MM.1S (cell line): ENCODE measurements around the gene UBE2D2.

Experiments used
- DNase-seq: peaks from one replicate; pipeline ENCODE4 v3.0.0-alpha.2; 2015
- H2AFZ ChIP-seq: fragments of 300-600 bp; sonication (generic); 2 replicates; pipeline ENCODE4 v1.6.0; 2016; ENCODE audit warnings: antibody characterized with exemption, low read length
- H3F3A ChIP-seq: fragments of 300-600 bp; sonication (generic); 2 replicates; pipeline ENCODE4 v1.6.1; 2016; ENCODE audit warnings: mild to moderate bottlenecking, antibody characterized with exemption, low read length, moderate library complexity, mixed read lengths; ENCODE audit not compliant: insufficient read depth
- H3K27ac ChIP-seq: fragments of 300-600 bp; sonication (generic); 2 replicates; pipeline ENCODE4 v1.5.1; 2016; ENCODE audit warnings: mild to moderate bottlenecking, low read length
- H3K27me3 ChIP-seq: fragments of 300-600 bp; sonication (generic); replicated peaks from 2 replicates; pipeline ENCODE4 v1.6.0; 2016; ENCODE audit warnings: low read length; ENCODE audit not compliant: insufficient read depth
- H3K36me3 ChIP-seq: fragments of 300-600 bp; sonication (generic); replicated peaks from 2 replicates; pipeline ENCODE4 v1.6.1; 2016; ENCODE audit warnings: mild to moderate bottlenecking, low read length, mixed read lengths; ENCODE audit not compliant: insufficient read depth
- H3K4me1 ChIP-seq: fragments of 300-600 bp; sonication (generic); 2 replicates; pipeline ENCODE4 v1.6.1; 2016; ENCODE audit warnings: low read length, mixed read lengths
- H3K4me2 ChIP-seq: fragments of 300-600 bp; sonication (generic); 2 replicates; pipeline ENCODE4 v1.6.0; 2016; ENCODE audit warnings: low read depth, low read length
- H3K4me3 ChIP-seq: fragments of 300-600 bp; sonication (generic); 2 replicates; pipeline ENCODE4 v1.5.1; 2016; ENCODE audit warnings: low read length, mixed read lengths
- H3K79me2 ChIP-seq: fragments of 300-600 bp; sonication (generic); 2 replicates; pipeline ENCODE4 v1.6.1; 2016; ENCODE audit warnings: mixed run types, low read length, mixed read lengths
- H3K9ac ChIP-seq: fragments of 300-600 bp; sonication (generic); 2 replicates; pipeline ENCODE4 v1.6.1; 2016; ENCODE audit warnings: low read length, mixed read lengths
- H3K9me2 ChIP-seq: fragments of 300-600 bp; sonication (generic); replicated peaks from 2 replicates; pipeline ENCODE4 v1.6.1; 2016; ENCODE audit warnings: mild to moderate bottlenecking, low read length, mixed read lengths; ENCODE audit not compliant: insufficient read depth
- H3K9me3 ChIP-seq: fragments of 300-600 bp; sonication (generic); replicated peaks from 2 replicates; pipeline ENCODE4 v1.6.1; 2016; ENCODE audit warnings: mild to moderate bottlenecking, low read length, mixed read lengths; ENCODE audit not compliant: insufficient read depth
- H4K20me1 ChIP-seq: fragments of 300-600 bp; sonication (generic); 2 replicates; pipeline ENCODE4 v1.6.1; 2016; ENCODE audit warnings: mild to moderate bottlenecking, low read length, moderate library complexity, mixed read lengths; ENCODE audit not compliant: insufficient read depth
- CTCF ChIP-seq: fragments of 300-600 bp; sonication (generic); IDR thresholded peaks from 2 replicates; pipeline ENCODE4 v1.5.1; 2016; ENCODE audit warnings: antibody characterized with exemption, low read length, mixed read lengths
- EZH2 ChIP-seq: fragments of 300-600 bp; sonication (generic); optimal IDR thresholded peaks from 2 replicates; pipeline ENCODE3; 2017; ENCODE audit warnings: low read depth, mild to moderate bottlenecking, antibody characterized with exemption, low read length, mixed read lengths
- EZH2phosphoT487 ChIP-seq: fragments of 300-600 bp; sonication (generic); IDR thresholded peaks from 2 replicates; pipeline ENCODE4 v1.6.1; 2018; ENCODE audit warnings: antibody characterized with exemption, low read length

The UBE2D2 gene

GRCh38 chr5:139565411-139566305 is 4.5 kb downstream of the UBE2D2 start:
- DNase-seq = peak; percentile 81
- no peak overlapping the region for H2AFZ ChIP-seq
- H3K4me2 ChIP-seq = peak overlapping the region; percentile 88
- TF ChIP-seq CTCF = no peak
- TF ChIP-seq EZH2phosphoT487 = no peak
- no peak for TF ChIP-seq EZH2
- H3K9me2 ChIP-seq = no peaks in the 10 kb centered on the region
- no peaks in the 10 kb centered on the region for H3K9me3 ChIP-seq
- H4K20me1 ChIP-seq = peaks cover 12% of the 10 kb centered on the region; the same call in 1 of the 2 replicates
- H3K4me3 ChIP-seq = peak overlapping the region; percentile 25
- no peaks in the 10 kb centered on the region for H3K27me3 ChIP-seq
- H3K36me3 ChIP-seq = peaks cover 4% of the 10 kb centered on the region; the same call in 1 of the 2 replicates
- H3F3A ChIP-seq = peaks cover 41% of the 10 kb centered on the region
- H3K79me2 ChIP-seq = peaks cover 95% of the 10 kb centered on the region
- peaks cover 28% of the 10 kb centered on the region for H3K4me1 ChIP-seq
- peak overlapping the region; percentile 66 for H3K27ac ChIP-seq
- H3K9ac ChIP-seq = peak overlapping the region; percentile 35; the same call in 1 of the 2 replicates

GRCh38 chr5:139566611-139567010 is 5.5 kb downstream of the UBE2D2 start:
- Histone ChIP-seq H3K9me3 (no peaks in the 10 kb centered on the region), H3K9me2 (no peaks in the 10 kb centered on the region), H3K9ac (no peak overlapping the region), H3K36me3 (peaks cover 4% of the 10 kb centered on the region; the same call in 1 of the 2 replicates), H3K4me2 (no peak overlapping the region), H2AFZ (no peak overlapping the region), H3K27me3 (no peaks in the 10 kb centered on the region), H3K27ac (no peak overlapping the region), H3K4me3 (no peak overlapping the region), H3K79me2 (peaks cover 100% of the 10 kb centered on the region), H4K20me1 (peaks cover 12% of the 10 kb centered on the region; the same call in 1 of the 2 replicates), H3F3A (peaks cover 40% of the 10 kb centered on the region), H3K4me1 (peaks cover 32% of the 10 kb centered on the region)
- TF ChIP-seq EZH2phosphoT487 (no peak), EZH2 (no peak), CTCF (no peak)
- no peak for DNase-seq

DNA sequence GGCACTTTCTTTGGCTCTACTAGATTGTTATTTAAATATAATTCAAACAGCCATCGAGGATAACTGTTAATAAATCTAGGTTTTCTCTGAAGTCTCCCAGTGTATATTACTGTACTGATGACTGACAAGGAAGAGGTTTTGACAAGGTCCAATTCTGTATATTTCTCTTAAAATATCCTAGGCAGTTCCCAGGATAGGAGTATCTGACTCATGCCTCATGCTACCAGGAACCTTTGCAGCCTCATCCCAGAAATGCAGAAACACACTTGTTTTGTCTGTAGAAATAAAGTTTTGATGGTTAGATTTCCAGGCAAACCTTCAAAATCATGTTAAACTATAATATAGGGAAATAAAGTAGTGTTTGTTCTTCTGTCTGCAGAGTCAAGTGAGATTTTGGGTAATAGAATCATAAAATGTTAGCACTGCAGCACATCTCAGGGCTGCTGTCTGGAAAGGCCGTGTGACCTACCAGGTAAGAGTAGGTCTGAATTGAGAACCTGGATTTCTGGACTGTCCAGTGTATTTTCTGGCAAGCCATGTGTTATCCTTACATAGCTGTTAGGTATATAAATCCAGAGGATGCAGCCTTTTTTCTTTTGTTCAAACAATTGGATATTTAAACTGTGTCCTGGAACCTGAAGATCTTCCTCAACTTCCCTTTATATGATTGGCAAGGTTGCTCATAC is 8.3 kb downstream of the UBE2D2 start:
- DNase-seq = no peak
- H3K36me3 ChIP-seq = no peaks in the 10 kb centered on the region; the same call in 1 of the 2 replicates
- no peak overlapping the region for H3K4me2 ChIP-seq
- H3K9me2 ChIP-seq = no peaks in the 10 kb centered on the region
- H3F3A ChIP-seq = peaks cover 41% of the 10 kb centered on the region
- no peaks in the 10 kb centered on the region for H3K27me3 ChIP-seq
- no peak overlapping the region for H2AFZ ChIP-seq
- no peak overlapping the region for H3K9ac ChIP-seq
- no peak overlapping the region for H3K27ac ChIP-seq
- no peaks in the 10 kb centered on the region for H3K9me3 ChIP-seq
- peaks cover 13% of the 10 kb centered on the region; the same call in 1 of the 2 replicates for H4K20me1 ChIP-seq
- no peak overlapping the region for H3K4me3 ChIP-seq
- H3K79me2 ChIP-seq = peaks cover 96% of the 10 kb centered on the region
- TF ChIP-seq EZH2 (no peak), CTCF (no peak), EZH2phosphoT487 (no peak)
- H3K4me1 ChIP-seq = peaks cover 29% of the 10 kb centered on the region
